ENCODE results near the gene GHRL.
A peak's percentile ranks its signal among the peaks of the same experiment; 100 is the strongest.

The GHRL gene

GRCh38 chr3:10315101-10315500, 22.4 kb upstream of the GHRL start:
- Histone ChIP-seq H3K23ac (ENCODE audit: low read depth, low read length, poor library complexity) (no peak overlapping the region), H3K4ac (ENCODE audit: low read length) (no peak overlapping the region), H3K36me3 (replicated peaks in 1 of 2; ENCODE audit: control insufficient read depth in 2 of 2, insufficient read depth in 2 of 2, low read length in 2 of 2) (peaks cover 54 to 93% of the 10 kb centered on the region in 2 donors), H3K9me3 (replicated peaks in 1 of 2; ENCODE audit: control insufficient read depth in 2 of 2, insufficient read depth in 1 of 2, low read depth in 1 of 2, low read length in 2 of 2) (no peaks in the 10 kb centered on the region), H2AK5ac (ENCODE audit: low read depth, low read length) (no peak overlapping the region), H2AFZ (ENCODE audit: low read length) (no peak overlapping the region), H3K27me3 (ENCODE audit: control insufficient read depth in 3 of 3, insufficient read depth in 3 of 3, low read depth in 1 of 3, low read length in 3 of 3) (no peaks in the 10 kb centered on the region), H3K79me1 (ENCODE audit: low read depth, low read length) (peaks cover 4% of the 10 kb centered on the region), H2BK12ac (ENCODE audit: low read length) (no peak overlapping the region), H3K4me3 (ENCODE audit: low read length in 2 of 2) (no peak overlapping the region), H2BK120ac (ENCODE audit: low read depth, low read length) (no peak overlapping the region), H3K27ac (replicated peaks; ENCODE audit: low read length) (no peak overlapping the region), H3K9ac (ENCODE audit: low read depth, low read length, poor library complexity) (no peak overlapping the region), H3K14ac (ENCODE audit: low read length) (no peak overlapping the region), H2BK15ac (ENCODE audit: low read length) (no peak overlapping the region), H3K4me2 (ENCODE audit: insufficient read depth, low read length, poor library complexity, severe bottlenecking) (no peak overlapping the region), H4K8ac (ENCODE audit: low read depth, low read length) (no peak overlapping the region), H3K4me1 (ENCODE audit: control insufficient read depth in 2 of 2, insufficient read depth in 1 of 2, low read depth in 1 of 2, low read length in 2 of 2) (peaks cover 2 to 6% of the 10 kb centered on the region in 2 donors), H4K91ac (ENCODE audit: low read depth, low read length, poor library complexity) (no peak overlapping the region), H3K18ac (ENCODE audit: low read length) (no peak overlapping the region), H2BK5ac (ENCODE audit: low read length) (no peak overlapping the region)
- no peak for DNase-seq (ENCODE audit: low spot score)
- WGBS, 2 donors (ENCODE audit: extremely low coverage in 2 of 2, insufficient read length in 2 of 2, insufficient replicate concordance in 1 of 2) = no CpG with 5 or more reads among the region's 14 CpGs

DNA sequence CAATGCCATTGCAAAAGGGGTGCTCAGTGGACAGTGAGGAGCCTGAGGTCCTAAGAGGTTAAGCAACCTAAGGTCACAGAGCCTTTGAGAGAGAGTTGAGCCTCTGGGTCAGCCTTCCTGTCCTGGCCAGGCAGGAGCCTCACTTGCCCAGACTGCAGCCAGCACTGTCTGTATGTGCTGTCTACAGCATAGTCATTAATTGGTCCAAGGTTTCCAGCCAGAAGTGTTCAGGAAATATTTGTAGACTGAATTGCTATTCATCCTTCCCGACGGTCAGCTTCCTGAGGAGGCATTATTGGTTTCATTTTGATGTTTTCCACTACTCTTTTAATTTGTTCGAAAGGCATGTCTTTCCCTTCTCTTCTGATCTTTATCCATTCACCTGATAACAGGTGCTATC, 20.1 kb upstream of the GHRL start:
- Histone ChIP-seq H3K27me3 (ENCODE audit: control insufficient read depth in 3 of 3, insufficient read depth in 3 of 3, low read depth in 1 of 3, low read length in 3 of 3) (no peaks in the 10 kb centered on the region), H3K9me3 (replicated peaks in 1 of 2; ENCODE audit: control insufficient read depth in 2 of 2, insufficient read depth in 1 of 2, low read depth in 1 of 2, low read length in 2 of 2) (no peaks in the 10 kb centered on the region), H3K79me1 (ENCODE audit: low read depth, low read length) (peaks cover 2% of the 10 kb centered on the region), H3K23ac (ENCODE audit: low read depth, low read length, poor library complexity) (no peak overlapping the region), H3K4me2 (ENCODE audit: insufficient read depth, low read length, poor library complexity, severe bottlenecking) (no peak overlapping the region), H2BK12ac (ENCODE audit: low read length) (no peak overlapping the region), H4K8ac (ENCODE audit: low read depth, low read length) (no peak overlapping the region), H2AFZ (ENCODE audit: low read length) (no peak overlapping the region), H2BK5ac (ENCODE audit: low read length) (no peak overlapping the region), H3K4me1 (ENCODE audit: control insufficient read depth in 2 of 2, insufficient read depth in 1 of 2, low read depth in 1 of 2, low read length in 2 of 2) (no peaks in the 10 kb centered on the region), H3K4me3 (ENCODE audit: low read length in 2 of 2) (no peak overlapping the region), H2BK120ac (ENCODE audit: low read depth, low read length) (no peak overlapping the region), H2BK15ac (ENCODE audit: low read length) (no peak overlapping the region), H4K91ac (ENCODE audit: low read depth, low read length, poor library complexity) (no peak overlapping the region), H3K36me3 (replicated peaks in 1 of 2; ENCODE audit: control insufficient read depth in 2 of 2, insufficient read depth in 2 of 2, low read length in 2 of 2) (peaks cover 50 to 100% of the 10 kb centered on the region in 2 donors), H3K4ac (ENCODE audit: low read length) (no peak overlapping the region), H3K18ac (ENCODE audit: low read length) (no peak overlapping the region), H2AK5ac (ENCODE audit: low read depth, low read length) (no peak overlapping the region), H3K9ac (ENCODE audit: low read depth, low read length, poor library complexity) (no peak overlapping the region), H3K14ac (ENCODE audit: low read length) (no peak overlapping the region), H3K27ac (replicated peaks; ENCODE audit: low read length) (no peak overlapping the region)
- WGBS, 2 donors (ENCODE audit: extremely low coverage in 2 of 2, insufficient read length in 2 of 2, insufficient replicate concordance in 1 of 2) = no CpG with 5 or more reads among the region's 3 CpGs
- DNase-seq (ENCODE audit: low spot score) = no peak

DNA sequence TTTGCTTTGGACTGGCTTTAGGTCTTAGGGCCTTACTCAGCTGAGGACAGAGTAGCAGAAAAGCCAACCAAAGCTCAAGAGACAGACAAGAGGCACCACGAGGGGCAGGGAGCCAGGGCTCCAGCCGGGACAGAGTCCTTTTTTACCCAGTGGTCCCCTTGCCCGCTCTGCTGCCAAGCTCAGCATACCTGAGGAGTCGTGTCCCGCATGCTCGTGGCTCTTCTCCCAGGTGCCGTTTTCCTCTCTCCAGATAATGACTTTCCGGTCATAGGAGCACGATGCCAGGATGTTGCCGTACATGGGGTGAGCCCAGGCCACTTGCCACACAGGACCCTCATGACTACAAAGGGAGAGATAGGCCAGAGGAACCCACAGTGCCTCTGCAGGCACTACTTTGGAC, 19.6 kb upstream of the GHRL start:
- H4K91ac ChIP-seq (ENCODE audit: low read depth, low read length, poor library complexity) = no peak overlapping the region
- no peak overlapping the region for H3K18ac ChIP-seq (ENCODE audit: low read length)
- no peak overlapping the region for H2BK12ac ChIP-seq (ENCODE audit: low read length)
- H3K36me3 ChIP-seq (replicated peaks in 1 of 2; ENCODE audit: control insufficient read depth in 2 of 2, insufficient read depth in 2 of 2, low read length in 2 of 2) = peaks cover 47 to 100% of the 10 kb centered on the region in 2 donors
- no peak overlapping the region for H2AFZ ChIP-seq (ENCODE audit: low read length)
- no CpG with 5 or more reads among the region's 10 CpGs for WGBS, 2 donors (ENCODE audit: extremely low coverage in 2 of 2, insufficient read length in 2 of 2, insufficient replicate concordance in 1 of 2)
- no peak overlapping the region for H3K4ac ChIP-seq (ENCODE audit: low read length)
- H3K4me3 ChIP-seq (ENCODE audit: low read length in 2 of 2) = peak overlapping the region in 1 of 2 donors; percentile 63
- no peak overlapping the region for H3K9ac ChIP-seq (ENCODE audit: low read depth, low read length, poor library complexity)
- no peak overlapping the region for H3K23ac ChIP-seq (ENCODE audit: low read depth, low read length, poor library complexity)
- no peak overlapping the region for H3K27ac ChIP-seq (replicated peaks; ENCODE audit: low read length)
- no peak overlapping the region for H2BK120ac ChIP-seq (ENCODE audit: low read depth, low read length)
- H2BK15ac ChIP-seq (ENCODE audit: low read length) = no peak overlapping the region
- no peak overlapping the region for H3K4me2 ChIP-seq (ENCODE audit: insufficient read depth, low read length, poor library complexity, severe bottlenecking)
- H4K8ac ChIP-seq (ENCODE audit: low read depth, low read length) = no peak overlapping the region
- H2AK5ac ChIP-seq (ENCODE audit: low read depth, low read length) = no peak overlapping the region
- H2BK5ac ChIP-seq (ENCODE audit: low read length) = no peak overlapping the region
- no peak for DNase-seq (ENCODE audit: low spot score)
- no peaks in the 10 kb centered on the region for H3K4me1 ChIP-seq (ENCODE audit: control insufficient read depth in 2 of 2, insufficient read depth in 1 of 2, low read depth in 1 of 2, low read length in 2 of 2)
- no peaks in the 10 kb centered on the region for H3K27me3 ChIP-seq (ENCODE audit: control insufficient read depth in 3 of 3, insufficient read depth in 3 of 3, low read depth in 1 of 3, low read length in 3 of 3)
- peaks cover 2% of the 10 kb centered on the region for H3K79me1 ChIP-seq (ENCODE audit: low read depth, low read length)
- H3K14ac ChIP-seq (ENCODE audit: low read length) = no peak overlapping the region
- no peaks in the 10 kb centered on the region for H3K9me3 ChIP-seq (replicated peaks in 1 of 2; ENCODE audit: control insufficient read depth in 2 of 2, insufficient read depth in 1 of 2, low read depth in 1 of 2, low read length in 2 of 2)

DNA sequence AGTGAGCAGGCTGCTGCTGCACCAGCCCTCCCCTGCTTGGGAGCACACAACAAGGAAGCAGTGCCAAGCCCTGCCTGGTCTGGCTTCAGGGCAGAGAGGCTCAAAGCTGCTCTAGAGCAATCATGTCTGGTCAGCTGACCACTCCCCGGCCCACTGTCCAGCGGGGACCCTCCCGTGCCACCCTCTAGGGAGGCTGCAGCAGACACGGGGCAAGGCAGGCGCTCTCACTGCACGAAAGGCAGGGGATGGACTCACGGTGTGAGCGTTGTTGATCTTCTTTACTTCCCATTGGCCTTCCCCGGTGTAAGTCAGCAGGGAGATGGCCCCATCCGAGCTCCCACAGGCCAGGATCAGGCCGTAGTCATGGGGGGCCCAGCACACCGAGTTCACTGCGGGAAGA, 19.0 kb upstream of the GHRL start:
- Histone ChIP-seq H3K9me3 (replicated peaks in 1 of 2; ENCODE audit: control insufficient read depth in 2 of 2, insufficient read depth in 1 of 2, low read depth in 1 of 2, low read length in 2 of 2) (no peaks in the 10 kb centered on the region), H3K4me1 (ENCODE audit: control insufficient read depth in 2 of 2, insufficient read depth in 1 of 2, low read depth in 1 of 2, low read length in 2 of 2) (no peaks in the 10 kb centered on the region), H3K9ac (ENCODE audit: low read depth, low read length, poor library complexity) (no peak overlapping the region), H3K27ac (replicated peaks; ENCODE audit: low read length) (no peak overlapping the region), H3K14ac (ENCODE audit: low read length) (no peak overlapping the region), H2AK5ac (ENCODE audit: low read depth, low read length) (no peak overlapping the region), H3K23ac (ENCODE audit: low read depth, low read length, poor library complexity) (no peak overlapping the region), H2BK5ac (ENCODE audit: low read length) (no peak overlapping the region), H3K4ac (ENCODE audit: low read length) (no peak overlapping the region), H3K27me3 (ENCODE audit: control insufficient read depth in 3 of 3, insufficient read depth in 3 of 3, low read depth in 1 of 3, low read length in 3 of 3) (no peaks in the 10 kb centered on the region), H3K4me3 (ENCODE audit: low read length in 2 of 2) (no peak overlapping the region), H4K91ac (ENCODE audit: low read depth, low read length, poor library complexity) (no peak overlapping the region), H2AFZ (ENCODE audit: low read length) (no peak overlapping the region), H3K79me1 (ENCODE audit: low read depth, low read length) (no peaks in the 10 kb centered on the region), H3K4me2 (ENCODE audit: insufficient read depth, low read length, poor library complexity, severe bottlenecking) (no peak overlapping the region), H2BK15ac (ENCODE audit: low read length) (no peak overlapping the region), H3K18ac (ENCODE audit: low read length) (no peak overlapping the region), H3K36me3 (replicated peaks in 1 of 2; ENCODE audit: control insufficient read depth in 2 of 2, insufficient read depth in 2 of 2, low read length in 2 of 2) (peaks cover 46 to 99% of the 10 kb centered on the region in 2 donors), H2BK12ac (ENCODE audit: low read length) (no peak overlapping the region), H4K8ac (ENCODE audit: low read depth, low read length) (no peak overlapping the region), H2BK120ac (ENCODE audit: low read depth, low read length) (no peak overlapping the region)
- no CpG with 5 or more reads among the region's 13 CpGs for WGBS, 2 donors (ENCODE audit: extremely low coverage in 2 of 2, insufficient read length in 2 of 2, insufficient replicate concordance in 1 of 2)
- no peak for DNase-seq (ENCODE audit: low spot score)

All from neuronal stem cell (in vitro differentiated cells).